GM19324 (cell line): ENCODE measurements around the gene PXMP4.
"Not testable (repeated sequence)": the region's sequence is repeated elsewhere in the genome, so short reads cannot be mapped to it uniquely, and the experiment has no call there.

Experiments used
- ATAC-seq: cut with Tn5 transposase; IDR thresholded peaks from one replicate; pipeline ENCODE4 v1.9.1; 2021; ENCODE audit warnings: mild to moderate bottlenecking, moderate library complexity; ENCODE audit not compliant: unreplicated experiment, low FRiP score

The PXMP4 gene

DNA sequence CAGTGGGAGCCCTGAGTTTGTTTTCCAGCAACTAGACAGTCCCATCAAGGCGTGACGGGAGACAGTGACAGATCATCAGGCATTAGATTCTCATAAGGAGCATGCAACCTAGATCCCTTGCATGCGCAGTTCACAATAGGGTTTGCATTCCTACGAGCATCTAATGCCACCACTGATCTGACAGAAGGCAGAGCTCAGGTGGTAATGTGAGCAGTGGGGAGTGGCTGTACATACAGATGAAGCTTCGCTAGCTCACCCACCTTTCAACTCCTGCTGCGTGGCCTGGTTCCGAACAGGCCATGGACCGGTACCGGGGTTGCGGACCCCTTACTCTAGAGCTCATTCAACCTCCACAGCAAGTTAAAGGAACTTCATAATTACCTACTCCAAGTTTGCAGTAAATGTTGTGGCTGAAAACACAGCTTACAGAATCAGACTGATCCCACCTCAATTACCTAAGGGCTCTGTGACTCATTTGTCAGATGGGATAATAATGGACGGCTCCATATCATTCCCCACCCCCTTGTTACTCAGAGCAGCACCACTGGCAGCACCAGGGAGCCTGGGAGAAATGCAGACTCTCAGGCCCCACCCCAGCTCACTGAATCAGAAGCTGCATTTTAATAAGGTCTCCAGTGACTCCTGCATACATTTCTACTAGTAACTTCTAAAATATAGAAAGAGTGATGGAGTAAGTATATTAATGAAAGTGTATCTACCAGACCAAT, 15.7 kb downstream of the PXMP4 start:
- ATAC-seq: no peak

- ATAC-seq: no peak
Observed at GRCh38 chr20:33703498-33704137, 16.5 kb downstream of the PXMP4 start.

DNA sequence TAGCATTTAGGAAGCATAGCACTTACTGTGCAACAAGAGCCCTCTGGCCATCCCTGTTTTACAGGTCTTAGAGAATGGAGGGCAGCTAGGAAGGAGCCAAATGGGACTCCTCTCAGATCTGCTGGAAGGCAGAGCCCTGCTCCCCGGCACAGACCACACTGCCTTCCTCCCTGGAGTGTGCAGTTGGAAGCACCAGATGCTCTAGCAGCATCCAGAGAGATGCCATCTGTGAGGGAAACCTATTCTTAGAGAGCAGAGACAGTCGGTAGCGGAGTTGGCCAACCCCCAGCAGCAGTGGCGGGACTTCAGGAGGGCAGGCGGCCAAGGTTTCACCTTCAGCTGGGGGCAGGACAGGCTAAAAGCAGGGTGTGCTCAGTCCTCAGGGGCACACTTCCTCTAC, 17.2 kb downstream of the PXMP4 start:
- ATAC-seq: no peak

DNA sequence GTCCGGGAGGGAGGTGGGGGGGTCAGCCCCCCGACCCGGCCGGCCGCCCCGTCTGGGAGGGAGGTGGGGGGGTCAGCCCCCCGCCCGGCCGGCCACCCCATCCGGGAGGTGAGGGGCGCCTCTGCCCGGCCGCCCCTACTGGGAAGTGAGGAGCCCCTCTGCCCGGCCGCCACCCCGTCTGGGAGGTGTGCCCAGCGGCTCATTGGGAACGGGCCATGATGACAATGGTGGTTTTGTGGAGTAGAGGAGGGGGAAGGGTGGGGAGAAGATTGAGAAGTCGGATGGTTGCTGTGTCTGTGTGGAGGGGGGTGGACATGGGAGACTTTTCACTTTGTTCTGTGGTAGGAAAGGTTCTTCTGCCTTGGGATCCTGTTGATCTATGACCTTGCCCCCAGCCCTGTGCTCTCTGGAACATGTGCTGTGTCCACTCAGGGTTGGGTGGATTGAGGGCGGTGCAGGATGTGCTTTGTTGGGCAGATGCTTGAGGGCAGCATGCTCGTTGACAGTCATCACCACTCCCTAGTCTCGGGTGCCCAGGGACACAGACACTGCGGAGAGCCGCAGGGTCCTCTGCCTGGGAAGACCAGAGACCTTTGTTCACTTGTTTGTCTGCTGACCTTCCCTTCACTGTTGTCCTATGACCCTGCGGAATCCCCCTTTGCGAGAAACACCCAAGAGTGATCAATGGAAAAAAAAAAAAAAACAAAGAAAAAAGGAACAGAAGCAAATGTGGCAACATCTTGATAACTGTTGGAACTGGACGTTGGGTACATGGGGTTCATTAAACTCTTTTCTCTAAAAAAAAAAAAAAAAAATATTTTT, 18.3 kb downstream of the PXMP4 start:
- no peak for ATAC-seq

DNA sequence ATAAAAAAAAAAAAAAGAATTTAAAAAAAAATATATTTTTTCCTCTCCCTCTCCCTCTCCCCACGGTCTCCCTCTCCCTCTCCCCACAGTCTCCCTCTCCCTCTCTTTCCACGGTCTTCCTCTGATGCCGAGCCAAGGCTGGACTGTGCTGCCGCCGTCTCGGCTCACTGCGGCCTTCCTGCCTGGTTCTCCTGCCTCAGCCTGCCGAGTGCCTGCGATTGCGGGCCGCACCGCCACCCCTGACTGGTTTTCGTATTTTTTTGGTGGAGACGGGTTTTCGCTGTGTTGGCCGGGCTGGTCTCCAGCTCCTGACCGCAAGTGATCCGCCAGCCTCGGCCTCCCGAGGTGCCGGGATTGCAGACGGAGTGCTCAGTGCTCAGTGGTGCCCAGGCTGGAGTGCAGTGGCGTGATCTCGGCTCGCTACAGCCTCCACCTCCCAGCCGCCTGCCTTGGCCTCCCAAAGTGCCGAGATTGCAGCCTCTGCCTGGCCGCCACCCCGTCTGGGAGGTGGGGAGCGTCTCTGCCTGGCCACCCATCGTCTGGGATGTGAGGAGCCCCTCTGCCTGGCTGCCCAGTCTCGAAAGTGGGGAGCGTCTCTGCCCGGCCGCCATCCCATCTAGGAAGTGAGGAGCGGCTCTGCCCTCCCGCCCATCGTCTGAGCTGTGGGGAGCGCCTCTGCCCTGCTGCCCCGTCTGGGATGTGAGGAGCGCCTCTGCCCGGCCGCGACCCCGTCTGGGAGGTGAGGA, 19.2 kb downstream of the PXMP4 start:
- not testable (repeated sequence) for ATAC-seq

GRCh38 chr20:33698966-33699365, 21.1 kb downstream of the PXMP4 start:
- ATAC-seq: not testable (repeated sequence)

- ATAC-seq: no peak
Observed at GRCh38 chr20:33697129-33697528, 23.0 kb downstream of the PXMP4 start.

DNA sequence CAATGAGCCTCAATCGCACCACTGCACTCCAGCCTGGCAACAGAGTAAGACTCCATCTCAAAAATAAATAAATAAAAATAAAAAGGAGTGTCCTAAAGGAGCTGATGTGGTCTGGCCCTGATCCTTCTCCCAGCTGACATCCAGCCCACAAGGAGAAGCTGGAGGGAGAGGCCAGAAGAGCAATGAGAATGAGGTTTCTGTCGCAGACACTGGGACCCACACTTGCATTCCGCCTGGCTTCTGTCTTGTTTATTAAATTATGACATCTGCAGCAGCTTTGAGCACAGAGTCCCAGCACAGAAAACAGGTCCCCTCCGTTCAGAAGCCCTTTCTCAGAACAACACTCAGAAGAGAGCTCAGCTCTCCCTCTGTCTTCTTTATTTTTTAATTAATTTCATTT, 23.7 kb downstream of the PXMP4 start:
- no peak for ATAC-seq

GRCh38 chr20:33694639-33695012, 25.5 kb downstream of the PXMP4 start:
- ATAC-seq: no peak

DNA sequence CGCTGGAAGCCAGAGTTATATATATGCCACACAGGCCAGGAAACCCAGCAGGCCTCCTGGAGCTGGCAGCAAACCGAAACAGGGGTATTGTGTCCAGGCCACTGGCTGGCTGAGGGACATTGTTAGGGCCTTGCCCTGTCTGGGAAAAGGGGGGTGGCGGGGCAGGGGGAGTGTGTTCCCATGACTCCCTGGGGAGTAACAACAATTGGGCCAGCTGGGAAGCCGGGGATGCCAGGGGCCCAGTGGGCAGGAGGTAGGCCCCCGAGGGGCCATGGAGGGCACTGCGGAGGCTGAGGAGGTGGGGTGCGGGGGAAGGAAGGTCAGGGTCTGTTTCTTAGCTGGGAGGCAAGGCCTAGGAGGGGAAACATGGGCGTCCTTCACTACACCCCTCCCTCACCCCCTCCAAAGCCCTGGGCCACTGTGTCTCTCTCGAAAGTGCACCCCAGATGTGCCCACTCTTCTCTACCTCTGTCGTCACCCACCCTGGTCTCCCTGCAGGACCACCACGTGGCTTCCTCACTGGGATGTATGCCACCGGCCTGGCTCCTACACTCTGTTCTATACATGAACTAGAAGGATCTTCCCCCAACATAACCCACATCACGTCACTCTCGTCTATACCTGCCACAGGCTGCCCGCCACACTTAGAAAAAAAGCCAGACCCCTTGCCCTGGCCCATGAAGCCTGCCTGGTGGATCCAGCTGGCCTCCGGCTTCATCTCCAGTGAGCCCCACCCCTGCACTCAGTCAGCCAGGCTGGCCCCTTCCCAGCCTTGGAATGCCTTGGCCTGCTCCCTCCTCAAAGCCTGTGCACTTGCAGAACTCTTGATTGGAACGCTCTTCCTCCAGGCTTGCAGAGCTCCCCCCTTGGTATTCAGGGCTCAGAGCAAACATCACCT, 26.1 kb downstream of the PXMP4 start:
- no peak for ATAC-seq

DNA sequence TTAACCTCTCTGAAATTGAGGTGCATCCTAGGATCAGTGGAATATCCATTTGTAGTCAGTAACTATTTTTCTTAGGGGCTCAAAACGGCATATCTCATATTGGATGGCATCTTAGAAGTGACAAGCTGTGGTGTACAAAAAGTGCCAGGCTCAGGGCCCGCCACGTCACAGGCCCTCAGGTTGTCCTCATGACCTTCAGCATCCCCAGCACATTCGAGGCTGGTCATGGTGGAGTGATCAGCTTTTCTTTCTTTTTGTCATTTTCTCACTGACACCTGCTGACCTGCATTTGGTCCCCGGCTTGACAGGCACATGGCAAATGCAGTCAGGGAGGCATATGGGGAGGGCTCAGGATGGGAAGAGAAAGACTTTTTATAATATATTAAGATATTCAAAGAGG, 26.8 kb downstream of the PXMP4 start:
- ATAC-seq: no peak

DNA sequence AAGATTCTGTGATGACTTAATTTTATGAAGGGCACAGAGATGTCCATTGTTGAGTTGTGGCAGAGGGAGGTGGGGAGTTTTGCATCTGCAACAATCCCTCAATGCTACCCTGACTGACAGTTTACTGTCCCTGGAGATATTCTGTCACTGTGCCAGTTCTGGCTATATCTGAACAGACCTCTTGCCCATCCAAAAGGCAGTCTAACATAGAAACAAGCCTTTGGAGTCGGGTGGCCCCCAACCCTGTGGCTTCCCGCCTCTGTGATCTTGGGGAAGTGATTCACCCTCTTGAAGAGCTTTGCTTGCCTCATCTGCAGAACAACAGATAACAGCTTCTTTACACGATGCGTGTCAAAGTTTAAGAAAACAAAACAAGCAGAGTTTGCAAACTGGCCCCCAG, 30.1 kb downstream of the PXMP4 start:
- ATAC-seq: no peak

- ATAC-seq: no peak
Observed at GRCh38 chr20:33689493-33689892, 30.6 kb downstream of the PXMP4 start.

DNA sequence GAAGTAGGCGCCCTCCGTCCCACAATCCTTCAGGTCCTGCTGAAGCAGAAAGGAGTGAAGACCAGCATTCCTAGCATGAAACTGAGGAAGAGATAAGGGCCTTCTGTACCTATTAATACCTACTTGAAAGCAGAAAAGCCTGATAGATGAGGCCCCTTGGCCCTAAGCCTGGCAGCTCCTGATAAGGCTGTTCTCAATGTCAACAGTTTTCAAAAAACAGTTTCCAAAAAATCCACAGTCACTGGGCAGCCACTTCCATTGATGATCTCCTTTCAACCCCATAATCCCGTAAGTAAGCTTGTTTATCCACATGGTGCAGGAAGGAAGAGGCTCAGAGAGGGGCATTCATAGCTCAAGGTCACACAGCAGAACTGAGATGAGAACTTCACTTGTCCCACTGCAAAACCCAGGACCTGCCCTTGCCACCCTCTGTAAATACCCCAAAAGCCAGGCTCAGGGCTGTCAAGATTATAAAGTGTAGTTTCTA, 31.1 kb downstream of the PXMP4 start:
- ATAC-seq: no peak

GRCh38 chr20:33687993-33688937, 31.8 kb downstream of the PXMP4 start:
- ATAC-seq: no peak

- ATAC-seq: no peak
Observed at GRCh38 chr20:33687370-33687915, 32.7 kb downstream of the PXMP4 start.

DNA sequence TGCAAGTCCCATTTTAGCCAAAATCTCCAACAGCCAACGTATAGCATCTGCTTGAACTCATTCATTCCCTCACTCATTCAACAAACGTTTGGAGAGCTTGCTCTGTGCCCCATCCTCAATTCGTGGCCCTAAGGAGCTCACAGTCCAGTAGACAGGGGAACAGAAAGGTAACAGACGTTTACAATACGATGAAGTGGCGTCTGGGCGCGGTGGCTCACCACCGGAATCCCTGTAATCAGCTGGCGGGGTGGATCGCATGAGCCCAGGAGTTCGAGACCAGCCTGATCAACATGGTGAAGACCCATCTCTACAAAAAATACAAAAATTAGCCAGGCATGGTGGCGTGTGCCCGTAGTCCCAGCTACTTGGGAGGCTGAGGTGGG, 33.1 kb downstream of the PXMP4 start:
- no peak for ATAC-seq
